Measurements from ENCODE around the gene PGLYRP1.
A peak's percentile ranks its signal among the peaks of the same experiment; 100 is the strongest.

PGLYRP1 gene

GRCh38 chr19:45999653-46000121 lies 23.2 kb downstream of the PGLYRP1 start:
- DNase-seq = peak; percentile 46 to 70

DNA sequence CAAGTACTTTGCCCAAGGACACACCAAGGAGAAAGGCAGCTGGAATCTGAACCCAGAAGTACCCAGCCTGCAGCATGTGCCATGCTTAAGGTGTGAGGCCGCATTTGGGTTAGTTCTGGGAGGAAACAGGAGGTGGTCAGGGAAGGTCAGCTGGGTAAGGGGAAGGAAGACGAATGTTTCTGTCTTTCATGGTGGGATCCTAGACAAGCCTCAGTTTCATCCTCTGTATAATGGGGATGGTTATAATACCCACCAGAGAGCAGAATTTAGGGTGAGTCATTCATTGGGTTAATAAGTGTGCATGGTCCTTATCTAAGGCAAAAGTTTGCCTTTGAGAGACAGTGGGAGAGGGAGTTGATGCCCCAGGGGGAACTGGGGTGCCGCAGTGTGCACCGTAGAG lies 24.0 kb downstream of the PGLYRP1 start:
- DNase-seq = no peak

DNA sequence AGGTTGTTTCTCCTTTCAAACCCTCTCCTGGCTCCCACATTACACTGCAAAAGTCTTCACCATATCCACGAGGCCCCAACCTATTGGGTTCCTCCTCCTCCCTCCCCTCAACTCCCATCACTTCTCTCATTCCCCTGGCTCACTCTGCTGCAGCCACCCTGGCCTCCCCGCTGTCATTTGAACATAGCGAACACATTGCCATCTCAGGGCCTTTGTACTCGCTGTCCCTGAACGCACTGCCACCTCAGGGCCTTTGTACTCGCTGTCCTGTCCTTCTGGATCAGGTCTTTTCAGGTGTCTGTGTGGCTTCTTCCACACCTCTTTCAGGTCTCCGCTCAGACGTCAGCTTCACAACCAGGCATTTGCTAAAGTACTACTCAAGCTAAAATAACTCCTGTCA lies 25.9 kb downstream of the PGLYRP1 start:
- DNase-seq = no peak

- no peak for DNase-seq
Measured at GRCh38 chr19:45995715-45996385, 27.0 kb downstream of the PGLYRP1 start.

GRCh38 chr19:45994998-45995714 lies 27.7 kb downstream of the PGLYRP1 start, which contains the start of gene CCDC61:
Gene CCDC61 (plus strand): TSS chr19:45995467. CDS start chr19:46003019, 7,552 bp downstream.
- peak; percentile 98 to 99 for DNase-seq

GRCh38 chr19:45994456-45994997 lies 28.3 kb downstream of the PGLYRP1 start:
- DNase-seq = no peak

- DNase-seq = no peak
Measured at GRCh38 chr19:45990113-45990728, 32.6 kb downstream of the PGLYRP1 start.

DNA sequence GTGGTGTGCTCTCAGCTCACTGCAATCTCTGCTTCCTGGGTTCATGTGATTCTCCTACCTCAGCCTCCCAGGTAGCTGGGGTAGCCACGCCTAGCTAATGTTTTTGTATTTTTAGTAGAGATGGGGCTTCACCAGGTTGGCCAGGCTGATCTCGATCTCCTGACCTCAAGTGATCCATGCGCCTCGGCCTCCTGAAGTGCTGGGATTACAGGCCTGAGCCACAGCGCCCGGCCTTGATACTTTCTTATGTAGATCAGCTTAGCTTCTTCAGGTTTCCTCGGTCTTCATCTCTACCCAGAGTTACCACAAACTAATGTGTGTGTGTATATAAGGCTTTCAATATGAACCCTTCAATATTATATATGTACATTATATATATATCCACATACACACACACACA lies 37.5 kb downstream of the PGLYRP1 start:
- no peak for DNase-seq

DNA sequence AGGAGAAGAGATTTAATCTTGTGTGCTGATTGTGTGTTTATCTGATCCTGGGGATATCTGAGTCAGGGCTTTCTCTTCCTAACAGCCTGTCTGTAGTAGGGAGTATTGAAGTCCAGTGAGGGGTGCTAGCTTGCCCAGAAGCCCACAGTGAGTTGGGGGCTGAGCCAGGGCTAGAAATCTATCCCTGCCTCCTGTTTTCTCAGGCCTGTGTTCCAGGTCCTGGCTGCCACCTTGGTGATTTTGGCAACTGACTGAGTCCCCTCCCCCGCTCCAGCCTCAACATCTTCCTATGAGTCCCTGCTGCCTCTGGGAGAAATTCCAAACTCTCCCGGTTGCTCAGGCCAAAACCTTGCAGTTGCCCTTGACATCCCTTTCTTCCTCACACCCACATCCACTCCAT lies 41.5 kb downstream of the PGLYRP1 start:
- no peak for DNase-seq

DNA sequence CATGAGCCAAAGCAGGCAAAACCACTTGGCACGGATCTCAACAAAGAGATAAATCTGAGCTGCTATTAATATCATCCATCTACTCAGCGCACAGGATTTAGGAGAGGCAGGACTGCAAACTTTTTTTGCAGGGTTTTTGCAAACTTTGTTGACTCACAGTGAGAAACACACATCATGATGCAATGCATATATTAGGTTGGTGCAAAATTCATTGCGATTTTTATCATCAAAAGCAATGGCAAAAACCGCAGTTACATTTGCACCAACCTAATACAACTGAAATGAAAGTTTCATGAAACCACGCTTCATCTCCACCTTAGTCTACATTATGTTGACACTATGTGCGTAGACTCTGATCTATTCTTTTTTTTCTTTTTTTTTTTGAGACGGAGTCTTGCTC lies 44.7 kb downstream of the PGLYRP1 start:
- no peak for DNase-seq

- no peak for DNase-seq
Measured at GRCh38 chr19:45976178-45976577, 46.7 kb downstream of the PGLYRP1 start.

GRCh38 chr19:45975306-45976070 lies 47.4 kb downstream of the PGLYRP1 start:
- no peak for DNase-seq

GRCh38 chr19:45973553-45974338 lies 49.1 kb downstream of the PGLYRP1 start, which contains the start of gene NOVA2:
Gene NOVA2 (minus strand): TSS chr19:45973865. CDS start chr19:45973351, 514 bp downstream.
- DNase-seq = peak; percentile 74 to 80

GRCh38 chr19:45972947-45973540 lies 49.8 kb downstream of the PGLYRP1 start:
- DNase-seq = no peak

DNA sequence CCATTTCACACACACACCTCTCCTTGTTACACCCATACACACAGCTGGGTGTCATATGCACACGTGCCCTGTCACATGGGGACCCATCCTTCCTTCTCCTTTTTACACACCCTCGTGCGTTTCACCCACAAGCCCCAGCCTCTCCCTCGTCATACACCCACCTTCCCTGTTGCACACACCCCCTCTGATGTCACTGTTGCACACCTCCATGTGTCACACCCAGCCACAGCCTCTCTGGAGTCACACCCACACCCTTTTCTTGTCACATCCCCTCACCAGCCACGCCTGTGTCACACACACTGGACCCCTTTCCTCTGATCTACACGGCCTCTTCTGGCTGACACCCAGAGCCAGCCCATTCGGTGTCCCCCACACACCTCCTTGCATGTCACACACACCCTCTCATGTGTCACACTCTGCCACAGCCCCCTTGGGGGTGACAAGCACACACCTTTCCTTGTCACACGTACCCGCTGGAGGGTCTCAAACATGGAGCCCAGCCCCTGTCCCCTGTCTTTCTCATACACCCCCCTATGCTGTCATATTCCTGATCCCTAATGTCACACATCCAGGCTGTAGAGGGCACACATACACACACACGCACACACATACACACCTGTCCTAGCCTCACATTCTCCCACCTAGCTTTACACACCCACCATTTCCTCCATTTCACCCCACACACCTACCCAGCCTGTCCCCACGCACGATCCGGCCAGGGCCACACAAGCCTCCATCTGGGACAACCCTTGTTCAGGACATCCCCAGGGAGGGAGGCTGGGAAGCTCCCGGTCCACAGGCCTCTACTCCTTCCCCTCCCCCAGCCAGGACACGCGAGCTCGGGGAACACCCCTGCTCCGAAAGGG lies 50.5 kb downstream of the PGLYRP1 start:
- no peak for DNase-seq

GRCh38 chr19:45971260-45971902 lies 51.5 kb downstream of the PGLYRP1 start:
- DNase-seq = no peak

- DNase-seq = no peak
Measured at GRCh38 chr19:45969676-45970075, 53.2 kb downstream of the PGLYRP1 start.
